WTC11 (cell line): ENCODE results near the gene ZGPAT.

Experiments used
- AFF4 ChIP-seq: sonication (generic); formaldehyde crosslinking; IDR thresholded peaks from 2 replicates; pipeline ENCODE4 v1.8.1; 2023; ENCODE audit warnings: mild to moderate bottlenecking, missing genetic modification reagents, borderline replicate concordance
- CTCF ChIP-seq: fragments of 200-600 bp; IDR thresholded peaks from 2 replicates; pipeline ENCODE4 v1.8.0; 2022; ENCODE audit warnings: antibody characterized with exemption
- FOXK1 ChIP-seq: sonication (generic); formaldehyde crosslinking; IDR thresholded peaks from 2 replicates; pipeline ENCODE4 v1.8.0; 2022; ENCODE audit warnings: mild to moderate bottlenecking, moderate library complexity, missing genetic modification reagents
- IRF1 ChIP-seq: sonication (generic); formaldehyde crosslinking; IDR thresholded peaks from 2 replicates; pipeline ENCODE4 v1.8.0; 2023; ENCODE audit warnings: missing genetic modification reagents
- JUN ChIP-seq: sonication (generic); formaldehyde crosslinking; IDR thresholded peaks from 2 replicates; pipeline ENCODE4 v1.8.0; 2023; ENCODE audit warnings: mild to moderate bottlenecking, missing genetic modification reagents
- MAX ChIP-seq: sonication (generic); formaldehyde crosslinking; IDR thresholded peaks from 2 replicates; pipeline ENCODE4 v1.8.0; 2022; ENCODE audit warnings: mild to moderate bottlenecking, missing genetic modification reagents
- SP1 ChIP-seq: sonication (generic); formaldehyde crosslinking; conservative IDR thresholded peaks from 2 replicates; pipeline ENCODE4 v1.8.1; 2022; ENCODE audit warnings: missing genetic modification reagents
- USF1 ChIP-seq: sonication (generic); formaldehyde crosslinking; IDR thresholded peaks from 2 replicates; pipeline ENCODE4 v1.8.0; 2022; ENCODE audit warnings: mild to moderate bottlenecking, missing genetic modification reagents
- ZNF232 ChIP-seq: sonication (generic); formaldehyde crosslinking; IDR thresholded peaks from 2 replicates; pipeline ENCODE4 v1.8.0; 2022; ENCODE audit warnings: mild to moderate bottlenecking, missing genetic modification reagents
- ZNF423 ChIP-seq: fragments of 250-450 bp; sonication (Bioruptor Pico); IDR thresholded peaks from 2 replicates; pipeline ENCODE4 v2.1.2; 2022; ENCODE audit warnings: mild to moderate bottlenecking, moderate library complexity
- ZNF671 ChIP-seq: fragments of 250-450 bp; sonication (Bioruptor Pico); IDR thresholded peaks from 2 replicates; pipeline ENCODE4 v1.8.0; 2021; ENCODE audit warnings: mild to moderate bottlenecking

- TF ChIP-seq SP1 (CRISPR knock-in tag) (0 out of 2 replicates have a peak, but pooled peaks have one; percentile 17), ZNF671 (CRISPR knock-in tag) (no peak), IRF1 (no peak), CTCF (no peak), USF1 (CRISPR knock-in tag) (no peak), MAX (CRISPR knock-in tag) (no peak), JUN (CRISPR knock-in tag) (no peak), FOXK1 (CRISPR knock-in tag) (no peak), ZNF423 (CRISPR knock-in tag) (no peak), AFF4 (CRISPR knock-in tag) (no peak), ZNF232 (CRISPR knock-in tag) (no peak)
Observed at GRCh38 chr20:63738687-63739129, 30.9 kb downstream of the ZGPAT start.
